GM18499 (cell line): ENCODE data around the gene ZNF534.
"Not testable (repeated sequence)": the region's sequence is repeated elsewhere in the genome, so short reads cannot be mapped to it uniquely, and the experiment has no call there.

Experiments used
- ATAC-seq: cut with Tn5 transposase; IDR thresholded peaks from one replicate; pipeline ENCODE4 v1.9.1; 2021; ENCODE audit warnings: moderate number of reproducible peaks; ENCODE audit not compliant: insufficient read depth, unreplicated experiment

ZNF534 gene

DNA sequence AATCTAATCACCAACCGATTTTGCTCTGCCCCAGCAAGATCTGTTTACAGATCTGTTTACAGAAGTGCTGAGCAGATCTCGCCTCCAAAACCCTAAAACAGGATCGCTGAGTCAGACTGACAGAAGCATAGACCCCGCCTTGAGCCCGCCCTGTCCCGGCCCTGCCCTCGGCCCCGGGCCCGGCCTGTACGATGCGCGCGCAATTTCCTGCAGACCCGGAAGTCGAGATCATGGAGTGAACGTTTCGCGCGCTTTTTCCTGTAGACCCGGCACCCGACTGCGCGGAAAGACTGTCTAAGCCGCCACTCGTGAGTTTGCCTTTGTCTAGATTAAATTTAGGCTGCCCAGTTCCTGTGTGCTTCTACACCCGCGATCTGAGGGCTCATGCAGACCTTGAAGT lies at the start of gene ZNF534:
Gene ZNF534 (plus strand): TSS at position 212 of the 400 bp plus-strand sequence. CDS start 2,327 bp downstream, outside the sequence.
- ATAC-seq, result no peak

- ATAC-seq, result no peak
Observed at GRCh38 chr19:52391135-52391534, 37.8 kb upstream of the ZNF534 start.

GRCh38 chr19:52397310-52398080 lies 31.5 kb upstream of the ZNF534 start, which contains the start of gene ZNF528:
Gene ZNF528 (plus strand): TSS chr19:52397849. CDS start chr19:52402014, 4,165 bp downstream.
- no peak for ATAC-seq

DNA sequence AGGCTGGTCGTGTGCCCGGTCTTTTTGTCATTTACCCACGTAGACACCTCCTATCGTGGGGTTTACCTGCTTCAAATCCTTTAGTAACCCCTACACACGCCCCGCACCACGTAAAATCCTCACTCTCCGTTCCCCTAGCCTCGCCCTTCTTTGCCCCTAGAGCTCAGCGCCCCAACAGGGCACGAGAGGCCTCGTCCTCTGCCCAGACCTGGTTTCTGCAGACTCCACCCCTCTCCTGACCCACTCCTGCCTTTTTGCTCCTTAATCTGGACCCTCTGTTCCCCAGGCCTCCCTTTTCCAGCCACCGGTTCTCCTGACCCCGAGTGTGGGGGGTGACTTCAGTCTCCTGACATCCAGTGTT lies 30.9 kb upstream of the ZNF534 start:
- no peak for ATAC-seq

DNA sequence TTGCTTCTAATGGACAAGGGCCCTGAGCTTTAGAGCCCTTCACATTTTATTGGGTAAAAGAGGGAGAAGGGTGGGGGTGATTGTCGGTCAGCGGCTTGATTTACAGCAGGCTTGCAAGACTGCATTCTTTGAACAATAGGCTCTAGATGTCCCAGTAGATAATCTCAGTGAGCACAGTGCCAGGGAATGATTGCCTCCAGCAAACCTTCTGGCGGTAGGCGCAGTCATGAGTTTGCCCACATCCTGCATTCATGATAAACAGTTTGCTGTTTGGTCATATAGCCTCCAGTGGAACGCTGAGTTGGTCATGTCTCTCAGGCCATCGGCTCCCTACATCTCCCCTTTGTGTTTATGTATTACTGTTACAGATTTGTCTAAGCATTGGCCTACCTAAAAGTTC lies 18.7 kb upstream of the ZNF534 start:
- ATAC-seq, result no peak

- ATAC-seq, result no peak
Observed at GRCh38 chr19:52415711-52416110, 13.2 kb upstream of the ZNF534 start.

DNA sequence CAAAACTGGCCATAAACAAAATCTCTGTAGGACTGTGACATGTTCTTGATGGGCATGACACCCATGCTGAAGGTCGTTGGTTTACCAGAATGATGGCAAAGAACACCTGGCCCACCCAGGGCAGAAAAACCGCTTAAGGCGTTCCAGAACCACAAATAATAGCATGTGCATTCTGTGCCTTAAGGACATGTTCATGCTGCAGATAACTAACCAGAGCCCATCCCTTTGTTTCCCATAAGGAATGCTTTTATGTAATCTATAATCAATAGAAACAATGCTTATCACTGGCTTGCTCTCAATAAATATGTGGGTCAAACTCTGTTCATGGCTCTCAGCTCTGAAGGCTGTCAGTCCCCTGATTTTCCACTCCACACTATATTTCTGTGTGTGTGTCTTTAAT lies 13.2 kb downstream of the ZNF534 start:
- no peak for ATAC-seq

- ATAC-seq, result no peak
Observed at GRCh38 chr19:52444506-52444905, 15.6 kb downstream of the ZNF534 start.

DNA sequence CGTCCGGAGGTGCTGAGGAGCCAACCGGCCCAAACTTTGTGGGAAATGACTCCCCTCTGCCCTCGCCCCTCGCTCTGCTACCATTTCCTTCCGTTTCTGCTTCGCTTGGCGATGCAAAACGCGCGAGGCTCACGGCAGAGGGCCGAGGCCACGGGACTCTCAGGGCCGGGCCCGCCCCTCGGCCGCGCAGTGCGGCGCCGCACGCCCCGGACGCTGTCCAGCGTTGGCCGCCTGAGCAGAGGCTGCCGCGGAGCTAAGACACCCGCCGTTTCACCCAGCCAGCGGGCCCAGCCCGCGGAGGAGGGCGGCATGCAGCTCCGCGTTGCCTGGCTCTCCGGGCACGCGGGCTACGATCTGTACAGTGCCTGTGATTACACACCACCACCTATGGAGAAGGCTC lies 22.3 kb downstream of the ZNF534 start:
- no peak for ATAC-seq

GRCh38 chr19:52453324-52454094 lies 24.6 kb downstream of the ZNF534 start, which contains the start of gene ZNF578:
Gene ZNF578 (plus strand): TSS chr19:52453553. CDS start chr19:52501846, 48,293 bp downstream.
- ATAC-seq, result no peak

DNA sequence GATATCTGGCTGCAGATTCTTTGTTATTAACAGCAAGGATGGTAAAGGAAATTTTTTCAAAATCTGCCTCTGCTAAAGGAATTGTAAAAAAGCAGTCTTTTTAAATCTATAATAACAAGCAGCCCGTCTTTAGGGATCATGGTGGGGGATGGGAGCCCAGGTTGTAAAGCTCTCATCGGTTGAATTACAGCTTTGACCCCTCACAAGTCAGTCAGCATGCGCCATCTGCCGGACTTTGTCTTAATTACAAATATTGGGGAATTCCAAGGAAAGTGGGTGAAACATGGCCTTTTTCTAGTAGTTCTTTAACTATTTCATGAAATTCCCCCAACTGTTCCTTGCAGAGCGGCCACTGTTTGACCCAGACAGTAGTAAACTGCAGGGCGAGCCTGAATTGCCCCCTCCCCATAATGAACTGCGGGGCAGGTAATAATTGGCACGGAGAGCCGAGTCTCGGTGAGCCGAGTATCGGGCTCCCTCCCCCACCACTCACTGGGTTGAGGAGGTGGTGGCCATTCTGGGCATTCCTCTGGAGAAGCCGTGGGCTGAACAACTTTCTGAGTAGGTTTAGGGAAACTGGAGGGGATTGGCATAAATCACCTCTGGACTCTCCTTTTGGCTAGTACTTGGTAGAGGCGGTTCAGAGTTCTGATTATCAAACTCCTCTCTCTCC lies 36.0 kb downstream of the ZNF534 start:
- no peak for ATAC-seq

DNA sequence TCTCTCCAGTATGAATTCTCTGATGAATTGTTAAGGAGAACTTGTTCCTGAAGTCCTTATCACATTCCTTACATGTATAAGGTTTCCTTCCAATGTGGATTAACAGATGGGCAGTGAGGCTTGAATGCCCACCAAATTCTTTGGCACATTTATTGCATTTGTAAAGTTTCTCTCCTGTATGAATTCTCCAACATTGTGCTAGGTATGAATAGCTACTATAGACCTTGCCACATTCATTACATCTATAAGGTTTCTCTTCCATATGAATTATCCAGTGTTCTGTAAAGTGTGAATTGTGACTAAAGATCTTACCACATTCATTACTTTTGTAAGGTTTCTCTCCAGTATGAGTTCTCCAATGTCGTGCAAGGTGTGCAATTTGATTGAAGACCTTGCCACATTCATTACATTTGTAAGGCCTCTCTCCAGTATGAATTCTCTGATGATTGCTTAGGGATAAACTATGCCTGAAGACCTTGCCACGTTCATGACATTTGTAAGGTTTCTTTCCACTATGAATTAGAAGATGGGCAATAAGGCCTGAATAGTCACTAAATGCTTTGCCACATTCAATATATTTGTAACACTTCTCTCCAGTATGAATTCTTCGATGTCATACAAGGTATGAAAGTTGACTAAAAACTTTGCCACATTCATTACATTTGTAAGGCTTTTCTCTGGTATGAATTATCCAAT lies 44.9 kb downstream of the ZNF534 start:
- ATAC-seq, result no peak

DNA sequence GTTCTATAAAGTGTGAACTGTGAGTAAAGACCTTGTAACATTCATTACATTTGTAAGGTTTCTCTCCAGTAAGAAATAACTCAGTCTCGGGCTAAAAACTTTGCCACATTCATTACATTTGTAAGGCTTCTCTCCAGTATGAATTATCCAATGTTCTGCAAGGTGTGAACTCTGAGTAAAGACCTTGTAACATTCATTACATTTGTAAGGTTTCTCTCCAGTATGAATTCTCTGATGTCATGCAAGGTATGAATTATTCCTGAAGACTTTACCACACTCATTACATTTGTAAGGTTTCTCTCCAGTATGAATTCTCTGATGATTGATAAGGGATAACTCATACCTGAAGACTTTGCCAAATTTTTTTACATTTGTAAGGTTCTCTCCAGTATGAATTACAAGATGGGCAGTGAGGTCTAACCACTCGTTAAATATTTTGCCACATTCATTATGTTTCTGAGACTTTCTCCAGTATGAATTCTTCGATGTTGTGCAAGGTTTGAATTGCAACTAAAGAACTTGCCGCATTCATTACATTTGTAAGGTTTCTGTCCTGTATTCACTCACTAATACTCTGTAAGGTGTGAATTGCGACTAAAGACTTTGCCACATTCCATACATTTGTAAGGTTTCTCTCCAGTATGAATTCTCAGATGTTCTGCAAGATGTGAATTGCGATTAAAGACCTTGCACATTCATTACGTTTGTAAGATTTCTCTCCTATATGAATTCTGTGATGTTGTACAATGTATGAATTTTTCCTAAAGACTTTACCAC lies 45.6 kb downstream of the ZNF534 start:
- ATAC-seq, result no peak

DNA sequence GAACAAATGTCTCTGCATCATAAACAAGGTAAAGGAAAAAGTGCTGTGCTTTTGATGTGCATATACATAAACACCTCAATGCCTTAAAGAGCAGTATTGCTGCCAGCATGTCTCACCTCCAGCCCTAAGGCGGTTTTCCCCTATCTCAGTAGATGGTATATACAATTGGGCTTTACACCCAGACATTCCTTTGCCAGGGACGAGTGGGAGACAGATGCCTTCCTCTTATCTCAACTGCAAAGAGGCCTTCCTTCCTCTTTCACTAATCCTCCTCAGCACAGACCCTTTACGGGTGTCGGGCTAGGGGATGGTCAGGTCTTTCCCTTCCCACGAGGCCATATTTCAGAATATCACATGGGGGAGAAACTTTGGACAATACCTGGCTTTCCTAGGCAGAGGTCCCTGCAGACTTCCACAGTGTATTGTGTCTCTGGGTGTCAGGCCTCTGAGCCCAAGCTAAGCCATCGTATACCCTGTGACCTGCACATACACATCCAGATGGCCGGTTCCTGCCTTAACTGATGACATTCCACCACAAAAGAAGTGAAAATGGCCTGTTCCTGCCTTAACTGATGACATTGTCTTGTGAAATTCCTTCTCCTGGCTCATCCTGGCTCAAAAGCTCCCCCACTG lies 55.3 kb downstream of the ZNF534 start:
- not testable (repeated sequence) for ATAC-seq

GRCh38 chr19:52485064-52485463 lies 56.1 kb downstream of the ZNF534 start:
- ATAC-seq, result not testable (repeated sequence)

- not testable (repeated sequence) for ATAC-seq
Observed at GRCh38 chr19:52485561-52486240, 56.8 kb downstream of the ZNF534 start.

DNA sequence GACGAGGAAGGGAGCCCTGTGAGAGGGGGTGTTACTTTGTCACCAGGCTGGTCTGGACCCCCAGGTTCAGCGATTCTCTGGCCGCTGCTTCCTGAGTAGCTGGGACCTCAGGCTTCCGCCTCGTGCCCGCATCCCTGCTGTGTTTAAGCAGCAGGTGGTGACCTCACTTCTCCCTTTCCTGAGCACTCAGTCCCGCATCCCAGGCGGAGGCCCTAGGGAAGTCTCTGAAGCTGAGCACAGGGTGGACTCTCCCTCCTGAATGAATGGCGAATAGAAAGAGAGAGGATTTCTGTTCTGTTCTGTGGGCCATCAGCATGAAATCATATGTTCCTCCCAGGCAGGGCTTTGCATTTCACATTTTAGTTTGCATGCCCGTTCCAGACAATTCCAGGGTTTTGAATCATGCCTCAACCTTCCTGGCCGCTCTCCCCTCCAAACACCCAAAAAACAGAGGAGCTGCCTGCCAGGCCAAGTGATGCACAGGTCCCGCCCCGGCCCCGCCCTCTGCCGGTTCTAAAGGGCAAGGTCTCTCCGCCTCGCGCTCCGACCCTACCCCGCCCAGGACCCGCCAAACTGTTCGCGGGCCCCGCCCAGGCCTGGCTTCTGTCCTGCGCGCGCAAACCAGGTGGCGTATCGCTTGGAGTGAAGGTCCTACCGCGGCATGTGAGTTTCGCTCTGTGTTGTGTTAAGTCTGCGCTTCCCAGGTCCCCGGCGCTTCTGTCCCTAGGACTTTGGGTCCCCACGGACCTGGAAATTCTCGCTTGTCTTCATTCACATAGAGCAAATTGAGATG lies 63.4 kb downstream of the ZNF534 start:
- no peak for ATAC-seq

DNA sequence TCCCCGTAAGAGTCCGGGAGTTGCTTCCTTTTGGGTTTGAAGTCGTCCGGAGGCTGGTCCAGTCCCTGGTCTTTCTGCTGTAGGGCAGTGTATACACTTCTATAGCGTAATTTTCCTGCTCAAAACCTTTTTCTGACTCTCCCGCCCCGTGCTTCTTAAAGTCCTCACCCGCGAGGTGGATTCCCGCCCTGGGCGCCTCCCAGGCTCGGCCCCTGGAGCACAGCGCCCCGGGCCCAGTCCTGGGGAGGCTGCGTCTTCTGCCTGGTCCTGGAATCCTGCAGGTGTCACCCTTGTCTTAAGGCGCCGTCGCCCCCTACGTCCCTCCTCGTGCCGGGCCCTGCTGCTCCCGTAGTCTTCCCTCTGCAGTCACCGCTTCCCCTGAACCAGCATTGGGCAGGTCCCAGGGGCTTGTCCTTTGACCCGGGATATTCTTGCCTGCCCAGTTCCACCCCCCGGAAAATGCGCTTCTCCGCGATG lies 64.1 kb downstream of the ZNF534 start:
- ATAC-seq, result no peak
